Large intestine (tissue), 3 donors: Measurements from ENCODE around the gene AP1B1. TPM values are rescaled to one million over a fixed set of nuclear protein-coding genes. Genes with fewer than 3 reads are reported as not detected.

Experiments
- DNase-seq, 2 donors: peaks; one replicate each; pipeline versions ENCODE4 v3.0.0 to v3.0.0-alpha.2; 2013
- H3K27ac ChIP-seq: one replicate; pipeline ENCODE4 v1.5.1; 2013; ENCODE audit warnings: low read length
- H3K27me3 ChIP-seq: 2 replicates; pipeline ENCODE4 v1.6.1; 2013; ENCODE audit warnings: low read length; ENCODE audit not compliant: control insufficient read depth, insufficient read depth
- H3K36me3 ChIP-seq: 2 replicates; pipeline ENCODE4 v1.6.1; 2013; ENCODE audit warnings: low read length; ENCODE audit not compliant: control insufficient read depth, insufficient read depth
- H3K4me1 ChIP-seq: one replicate; pipeline ENCODE4 v1.6.1; 2013; ENCODE audit warnings: low read length; ENCODE audit not compliant: control insufficient read depth, insufficient read depth
- H3K4me3 ChIP-seq: one replicate; pipeline ENCODE4 v1.5.1; 2013; ENCODE audit warnings: low read length
- H3K9me3 ChIP-seq: one replicate; pipeline ENCODE4 v1.6.1; 2013; ENCODE audit warnings: mild to moderate bottlenecking, low read depth, low read length, moderate library complexity; ENCODE audit not compliant: control insufficient read depth
- WGBS: methylation state at CpG from one replicate; pipeline ENCODE4 v1.1.5; 2013; ENCODE audit warnings: low lambda C conversion rate; ENCODE audit not compliant: insufficient coverage; 5-methylcytosine and 5-hydroxymethylcytosine counted together
- polyA plus RNA-seq: library from polyadenylated mRNA; unstranded; fragments of 120-200 nt; gene quantifications from one replicate; pipeline ENCODE4 v1.2.1, GENCODE V29; 2013

Gene AP1B1
- polyA plus RNA-seq, 1 donor = 60.6 TPM

DNA sequence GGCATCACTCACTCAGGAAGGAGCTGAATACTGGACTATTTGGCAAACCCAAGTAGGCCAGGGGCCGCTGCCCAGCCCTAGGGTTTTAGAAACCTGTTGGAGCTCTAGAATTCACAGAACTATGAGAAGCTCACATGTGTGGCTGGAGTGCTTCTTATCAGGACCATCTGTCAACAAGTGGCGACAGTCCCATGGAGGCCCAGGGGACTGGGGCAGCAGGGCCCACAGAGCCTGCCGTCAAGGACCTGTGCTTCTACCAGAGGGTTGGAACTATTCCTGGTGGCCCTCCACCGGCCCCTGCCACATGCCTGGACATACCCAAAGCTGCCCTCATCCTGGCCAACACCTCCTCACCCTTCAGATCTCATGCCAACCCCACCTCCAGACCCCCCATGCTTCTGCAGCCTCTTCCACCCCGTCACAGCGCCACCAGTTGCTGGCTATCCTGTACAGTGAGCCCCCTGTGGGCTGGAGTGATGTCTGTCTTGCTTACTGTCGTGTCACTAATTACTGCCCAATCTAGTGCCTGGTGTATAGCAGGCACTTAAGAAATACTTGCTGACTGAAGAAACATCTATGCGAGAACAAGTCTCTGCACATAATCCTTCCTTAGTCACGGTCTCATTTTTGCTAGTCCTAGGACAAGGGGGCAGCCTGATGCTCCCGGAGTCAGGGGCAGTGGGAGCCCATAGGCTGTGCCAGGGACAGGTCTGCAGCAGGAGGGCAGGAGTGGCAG, 45.6 kb downstream of the AP1B1 start:
- Histone ChIP-seq H3K4me1 (no peaks in the 10 kb centered on the region), H3K9me3 (no peaks in the 10 kb centered on the region), H3K36me3 (peaks cover 88% of the 10 kb centered on the region), H3K27me3 (no peaks in the 10 kb centered on the region), H3K27ac (no peak overlapping the region), H3K4me3 (no peak overlapping the region)
- DNase-seq = no peak
- no CpG with 5 or more reads among the region's 10 CpGs for WGBS

GRCh38 chr22:29342177-29342576, 46.2 kb downstream of the AP1B1 start:
- Histone ChIP-seq H3K36me3 (peaks cover 88% of the 10 kb centered on the region), H3K9me3 (no peaks in the 10 kb centered on the region)
- DNase-seq = no peak

GRCh38 chr22:29341849-29342127, 46.6 kb downstream of the AP1B1 start:
- Histone ChIP-seq H3K4me3 (no peak overlapping the region), H3K4me1 (no peaks in the 10 kb centered on the region), H3K36me3 (peaks cover 88% of the 10 kb centered on the region), H3K27me3 (no peaks in the 10 kb centered on the region), H3K9me3 (no peaks in the 10 kb centered on the region), H3K27ac (no peak overlapping the region)
- DNase-seq = no peak
- WGBS = 100% methylated on average over 1 of the region's 2 CpGs

More at GRCh38 chr22:29342177-29342576, 46.2 kb downstream of the AP1B1 start:
- Histone ChIP-seq H3K4me1 (no peaks in the 10 kb centered on the region), H3K27ac (no peak overlapping the region), H3K27me3 (no peaks in the 10 kb centered on the region), H3K4me3 (no peak overlapping the region)
- no CpG with 5 or more reads among the region's 6 CpGs for WGBS

DNA sequence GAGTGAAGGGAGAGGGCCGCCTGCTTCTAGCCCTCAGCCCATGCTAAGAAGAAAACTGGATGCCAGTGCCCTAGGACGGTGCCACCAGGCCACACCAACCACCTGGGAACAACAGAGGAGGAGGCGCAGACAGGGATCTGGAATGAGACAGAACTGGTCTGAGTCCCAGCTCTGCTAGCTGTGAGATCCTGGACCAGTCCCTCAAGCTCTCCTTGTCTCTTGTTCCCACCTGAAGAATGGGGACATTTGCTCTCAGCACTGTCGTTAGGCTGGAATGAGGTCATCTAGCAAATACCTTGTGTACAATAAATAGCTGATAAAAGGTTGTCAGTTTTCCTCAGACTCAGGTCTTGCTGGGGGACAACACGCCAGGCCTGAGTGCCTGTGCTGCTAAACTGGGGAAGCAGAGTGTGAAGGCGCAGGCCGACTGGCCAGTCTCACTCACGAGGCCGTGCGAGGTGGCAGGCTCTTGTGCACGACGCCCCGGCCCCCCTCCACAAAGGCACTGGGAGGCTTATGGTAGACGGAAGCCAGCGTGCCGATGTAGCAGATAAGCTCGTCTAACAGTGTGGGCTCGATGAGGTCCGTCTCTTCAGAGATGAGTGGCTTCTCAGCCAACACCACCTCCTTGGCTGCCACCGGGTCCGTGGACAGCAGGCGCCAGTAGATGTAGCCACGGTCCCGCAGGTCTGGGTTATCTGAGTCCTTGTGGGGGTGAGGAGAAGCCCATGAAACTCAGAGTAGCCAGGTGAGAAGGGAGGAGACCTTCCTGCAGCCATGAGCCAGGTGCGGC, 47.1 kb downstream of the AP1B1 start:
- Histone ChIP-seq H3K27me3 (no peaks in the 10 kb centered on the region), H3K4me3 (no peak overlapping the region), H3K4me1 (no peaks in the 10 kb centered on the region), H3K27ac (no peak overlapping the region), H3K36me3 (peaks cover 86% of the 10 kb centered on the region), H3K9me3 (no peaks in the 10 kb centered on the region)
- no CpG with 5 or more reads among the region's 25 CpGs for WGBS
- DNase-seq = no peak

- Histone ChIP-seq H3K27me3 (no peaks in the 10 kb centered on the region), H3K4me1 (no peaks in the 10 kb centered on the region), H3K36me3 (peaks cover 87% of the 10 kb centered on the region), H3K27ac (no peak overlapping the region), H3K4me3 (no peak overlapping the region), H3K9me3 (no peaks in the 10 kb centered on the region)
- DNase-seq = no peak
- no CpG with 5 or more reads among the region's 8 CpGs for WGBS
These were observed 47.8 kb downstream of the AP1B1 start for GRCh38 chr22:29340566-29340965.

DNA sequence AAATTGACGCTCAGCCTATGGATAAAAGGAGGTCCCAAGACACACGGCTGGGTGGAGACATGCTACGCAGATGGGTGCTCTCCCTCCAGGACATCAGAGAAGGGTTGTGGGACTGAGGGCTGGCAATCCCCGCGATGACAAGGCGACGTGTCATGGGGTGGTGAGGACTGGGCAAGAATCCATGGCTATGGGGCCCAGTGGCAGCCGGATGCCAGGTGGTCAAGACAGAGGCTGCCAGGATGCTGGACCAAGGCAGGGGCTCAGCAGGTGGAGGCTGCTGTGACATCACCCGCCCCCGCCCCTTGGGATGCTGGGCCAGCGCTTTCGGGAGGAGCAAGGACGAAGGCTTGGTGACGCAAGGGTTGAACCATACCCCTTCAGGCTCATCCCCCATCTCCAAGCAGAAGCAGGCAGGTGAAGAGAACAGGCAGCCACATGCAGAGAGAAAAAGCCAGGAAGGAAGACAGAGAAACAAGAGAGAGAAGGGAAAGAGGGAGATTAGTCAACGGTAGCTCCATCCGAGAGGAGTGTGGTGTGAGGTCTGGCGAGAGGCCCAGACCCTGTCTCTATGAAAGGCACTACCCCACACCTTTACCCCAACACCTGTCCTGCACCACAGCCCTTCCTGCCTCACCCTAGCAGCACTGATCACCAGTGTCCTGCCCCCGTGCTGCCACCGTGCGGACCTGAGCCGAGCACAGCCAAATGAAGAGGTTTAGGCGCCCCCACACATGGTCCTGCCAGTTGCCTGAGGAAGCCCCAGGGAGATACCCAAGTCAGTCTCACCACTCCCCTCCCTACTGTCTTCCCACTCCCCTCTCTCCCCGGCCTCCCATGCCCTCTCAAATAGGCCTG, 48.8 kb downstream of the AP1B1 start:
- Histone ChIP-seq H3K36me3 (peaks cover 93% of the 10 kb centered on the region), H3K9me3 (no peaks in the 10 kb centered on the region), H3K4me3 (no peak overlapping the region), H3K27me3 (no peaks in the 10 kb centered on the region), H3K4me1 (no peaks in the 10 kb centered on the region), H3K27ac (no peak overlapping the region)
- 95% methylated on average over 4 of the region's 23 CpGs for WGBS
- DNase-seq = no peak

- Histone ChIP-seq H3K36me3 (peaks cover 94% of the 10 kb centered on the region), H3K27me3 (no peaks in the 10 kb centered on the region), H3K27ac (no peak overlapping the region), H3K4me1 (no peaks in the 10 kb centered on the region), H3K9me3 (no peaks in the 10 kb centered on the region), H3K4me3 (no peak overlapping the region)
- no peak for DNase-seq
- no CpG with 5 or more reads among the region's 6 CpGs for WGBS
These were observed 50.0 kb downstream of the AP1B1 start for GRCh38 chr22:29338398-29338797.

GRCh38 chr22:29337631-29338284, 50.6 kb downstream of the AP1B1 start:
- Histone ChIP-seq H3K27ac (no peak overlapping the region), H3K36me3 (peaks cover 94% of the 10 kb centered on the region)
- 100% methylated on average over 1 of the region's 12 CpGs for WGBS

GRCh38 chr22:29336751-29337490, 51.4 kb downstream of the AP1B1 start:
- no peaks in the 10 kb centered on the region for H3K9me3 ChIP-seq
- WGBS = no CpG with 5 or more reads among the region's 14 CpGs
- H3K36me3 ChIP-seq = peaks cover 94% of the 10 kb centered on the region
- H3K4me3 ChIP-seq = no peak overlapping the region
- H3K27me3 ChIP-seq = no peaks in the 10 kb centered on the region
- no peak overlapping the region for H3K27ac ChIP-seq
- DNase-seq = no peak
- H3K4me1 ChIP-seq = no peaks in the 10 kb centered on the region

More at GRCh38 chr22:29337631-29338284, 50.6 kb downstream of the AP1B1 start:
- Histone ChIP-seq H3K27me3 (no peaks in the 10 kb centered on the region), H3K4me3 (no peak overlapping the region), H3K4me1 (no peaks in the 10 kb centered on the region), H3K9me3 (no peaks in the 10 kb centered on the region)
- no peak for DNase-seq
